ENCODE data around the gene SCYL1. TPM values are rescaled to one million over a fixed set of nuclear protein-coding genes. Genes with fewer than 3 reads are reported as not detected.

SCYL1 gene
- total and polyA plus RNA-seq, 2 experiments from 2014 or later, result 83.9 to 167 TPM

- H3K4me2 ChIP-seq, result peak overlapping the region; percentile 92
- peaks cover 82% of the 10 kb centered on the region for H3K79me2 ChIP-seq
- peaks cover 46% of the 10 kb centered on the region for H3K4me1 ChIP-seq (ENCODE audit: insufficient read depth)
- peaks cover 34% of the 10 kb centered on the region for H4K20me1 ChIP-seq (ENCODE audit: insufficient read depth, poor library complexity, severe bottlenecking)
- peaks cover 16% of the 10 kb centered on the region for H3K36me3 ChIP-seq (replicated peaks; ENCODE audit: insufficient read depth, low read depth)
- no peak overlapping the region for H2AFZ ChIP-seq
- 3% methylated on average over 34 of the region's 61 CpGs for WGBS (ENCODE audit: low lambda C conversion rate, missing lambda C conversion rate)
- TF ChIP-seq CTCF (IDR thresholded peaks at IDR 0.05; ENCODE audit: poor library complexity), result no peak
- TF ChIP-seq EZH2phosphoT487 (IDR thresholded peaks at IDR 0.05; ENCODE audit: low read depth, severe bottlenecking, unreplicated experiment), result no peak
- H3K4me3 ChIP-seq, result peak overlapping the region; percentile 54
- no peaks in the 10 kb centered on the region for H3K9me3 ChIP-seq (ENCODE audit: low read depth)
- peak overlapping the region; percentile 99 for H3K27ac ChIP-seq
- H3K9me2 ChIP-seq (replicated peaks; ENCODE audit: insufficient read depth), result no peaks in the 10 kb centered on the region
- H3K27me3 ChIP-seq, result no peaks in the 10 kb centered on the region
- peak; percentile 100 for DNase-seq (ENCODE audit: low spot score)
Observed at GRCh38 chr11:65497141-65498041, 27.5 kb upstream of the SCYL1 start.

- H3K4me1 ChIP-seq (ENCODE audit: insufficient read depth), result peaks cover 38% of the 10 kb centered on the region
- peaks cover 42% of the 10 kb centered on the region for H4K20me1 ChIP-seq (ENCODE audit: insufficient read depth, poor library complexity, severe bottlenecking)
- no peaks in the 10 kb centered on the region for H3K9me3 ChIP-seq (ENCODE audit: low read depth)
- no peak overlapping the region for H2AFZ ChIP-seq
- no peaks in the 10 kb centered on the region for H3K27me3 ChIP-seq
- H3K4me2 ChIP-seq, result peak overlapping the region; percentile 92
- H3K4me3 ChIP-seq, result peak overlapping the region; percentile 54
- 7% methylated on average over 24 of the region's 24 CpGs for WGBS (ENCODE audit: low lambda C conversion rate, missing lambda C conversion rate)
- H3K9me2 ChIP-seq (replicated peaks; ENCODE audit: insufficient read depth), result no peaks in the 10 kb centered on the region
- DNase-seq (ENCODE audit: low spot score), result peak; percentile 73
- peaks cover 89% of the 10 kb centered on the region for H3K79me2 ChIP-seq
- TF ChIP-seq EZH2 (IDR thresholded peaks at IDR 0.05; ENCODE audit: borderline replicate concordance) (no peak), EZH2phosphoT487 (IDR thresholded peaks at IDR 0.05; ENCODE audit: low read depth, severe bottlenecking, unreplicated experiment) (no peak), CTCF (IDR thresholded peaks at IDR 0.05; ENCODE audit: poor library complexity) (no peak)
- peaks cover 21% of the 10 kb centered on the region for H3K36me3 ChIP-seq (replicated peaks; ENCODE audit: insufficient read depth, low read depth)
- H3K27ac ChIP-seq, result peak overlapping the region; percentile 99
Observed at GRCh38 chr11:65498042-65498726, 26.7 kb upstream of the SCYL1 start.

GRCh38 chr11:65498727-65498976 lies 26.2 kb upstream of the SCYL1 start:
- 2% methylated on average over 6 of the region's 6 CpGs for whole genome bisulfite sequencing (ENCODE audit: low lambda C conversion rate, missing lambda C conversion rate)
- TF ChIP-seq EZH2 (IDR thresholded peaks at IDR 0.05; ENCODE audit: borderline replicate concordance) (no peak), CTCF (IDR thresholded peaks at IDR 0.05; ENCODE audit: poor library complexity) (no peak), EZH2phosphoT487 (IDR thresholded peaks at IDR 0.05; ENCODE audit: low read depth, severe bottlenecking, unreplicated experiment) (no peak)

More at GRCh38 chr11:65498727-65498976, 26.2 kb upstream of the SCYL1 start:
- H2AFZ ChIP-seq, result no peak overlapping the region
- no peaks in the 10 kb centered on the region for H3K9me3 ChIP-seq (ENCODE audit: low read depth)
- no peaks in the 10 kb centered on the region for H3K27me3 ChIP-seq
- peaks cover 89% of the 10 kb centered on the region for H3K79me2 ChIP-seq
- H3K27ac ChIP-seq, result peak overlapping the region; percentile 99
- no peaks in the 10 kb centered on the region for H3K9me2 ChIP-seq (replicated peaks; ENCODE audit: insufficient read depth)
- H4K20me1 ChIP-seq (ENCODE audit: insufficient read depth, poor library complexity, severe bottlenecking), result peaks cover 46% of the 10 kb centered on the region
- peaks cover 33% of the 10 kb centered on the region for H3K4me1 ChIP-seq (ENCODE audit: insufficient read depth)
- DNase-seq (ENCODE audit: low spot score), result no peak
- H3K4me2 ChIP-seq, result peak overlapping the region; percentile 92
- peak overlapping the region; percentile 54 for H3K4me3 ChIP-seq
- peaks cover 21% of the 10 kb centered on the region for H3K36me3 ChIP-seq (replicated peaks; ENCODE audit: insufficient read depth, low read depth)

Data from hepatocyte (in vitro differentiated cells).